ENCODE results near the gene SNRNP35.
"Not testable (repeated sequence)": the region's sequence is repeated elsewhere in the genome, so short reads cannot be mapped to it uniquely, and the experiment has no call there.

The SNRNP35 gene, protein sequence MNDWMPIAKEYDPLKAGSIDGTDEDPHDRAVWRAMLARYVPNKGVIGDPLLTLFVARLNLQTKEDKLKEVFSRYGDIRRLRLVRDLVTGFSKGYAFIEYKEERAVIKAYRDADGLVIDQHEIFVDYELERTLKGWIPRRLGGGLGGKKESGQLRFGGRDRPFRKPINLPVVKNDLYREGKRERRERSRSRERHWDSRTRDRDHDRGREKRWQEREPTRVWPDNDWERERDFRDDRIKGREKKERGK

GRCh38 chr12:123457980-123458779 lies at the start of gene SNRNP35:
Gene SNRNP35 (plus strand): TSS chr12:123458139. CDS start chr12:123465541, 7,402 bp downstream.
- H3K4me3 Mint-ChIP-seq, result peak within 1 kb of the TSS; percentile 99
- H3K27me3 Mint-ChIP-seq, result no peaks in the 10 kb centered on the region
- peaks cover 32% of the 10 kb centered on the region for H3K4me1 Mint-ChIP-seq
- peak within 1 kb of the TSS; percentile 100 for H3K27ac Mint-ChIP-seq
- H3K36me3 Mint-ChIP-seq, result peaks cover 16% of the 10 kb centered on the region
- ATAC-seq, result peak; percentile 87
- no peaks in the 10 kb centered on the region for H3K9me3 Mint-ChIP-seq

- peaks cover 36% of the 10 kb centered on the region for H3K36me3 Mint-ChIP-seq
- H3K27me3 Mint-ChIP-seq, result not testable (repeated sequence)
Measured at GRCh38 chr12:123408619-123409018, 49.3 kb upstream of the SNRNP35 start.

DNA sequence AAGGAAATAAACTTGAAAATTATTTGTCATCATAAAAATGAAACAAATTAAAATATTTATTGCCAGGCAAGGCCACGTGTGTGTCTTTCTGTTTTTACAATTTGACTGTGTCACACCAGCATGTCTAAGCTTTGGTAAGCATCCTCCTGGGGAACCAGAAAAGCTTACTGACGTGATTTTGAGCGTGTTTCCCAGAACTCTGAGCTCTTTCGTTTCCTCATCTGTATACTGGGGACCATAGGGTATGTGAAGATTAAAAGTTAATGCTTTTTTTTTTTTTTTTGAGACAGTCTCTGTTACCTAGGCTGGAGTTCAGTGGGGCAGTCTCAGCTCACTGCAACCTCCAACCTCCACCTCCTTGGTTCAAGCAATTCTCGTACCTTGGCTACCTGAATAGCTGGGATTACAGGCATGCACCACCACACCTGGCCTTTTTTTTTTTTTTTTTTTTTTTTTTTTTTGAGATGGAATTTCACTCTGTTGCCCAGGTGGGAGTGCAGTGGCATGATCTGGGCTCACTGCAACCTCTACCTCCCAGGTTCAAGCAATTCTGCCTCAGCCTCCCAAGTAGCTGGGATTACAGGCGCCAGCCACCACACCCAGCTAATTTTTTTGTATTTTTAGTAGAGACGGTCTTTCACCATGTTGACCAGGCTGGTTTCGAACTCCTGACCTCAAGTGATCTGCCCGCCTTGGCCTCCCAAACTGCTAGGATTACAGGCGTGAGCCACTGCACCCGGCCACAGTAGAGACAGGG lies 48.5 kb upstream of the SNRNP35 start:
- not testable (repeated sequence) for H3K9me3 Mint-ChIP-seq, H3K4me3 Mint-ChIP-seq, H3K4me1 Mint-ChIP-seq, H3K27me3 Mint-ChIP-seq
- ATAC-seq, result peak; percentile 89
- Mint-ChIP-seq H3K36me3 (peaks cover 29% of the 10 kb centered on the region), H3K27ac (peak overlapping the region; percentile 17)

More at GRCh38 chr12:123408619-123409018, 49.3 kb upstream of the SNRNP35 start:
- not testable (repeated sequence) for ATAC-seq, H3K4me3 Mint-ChIP-seq, H3K9me3 Mint-ChIP-seq, H3K27ac Mint-ChIP-seq
- peaks cover 13% of the 10 kb centered on the region for H3K4me1 Mint-ChIP-seq

DNA sequence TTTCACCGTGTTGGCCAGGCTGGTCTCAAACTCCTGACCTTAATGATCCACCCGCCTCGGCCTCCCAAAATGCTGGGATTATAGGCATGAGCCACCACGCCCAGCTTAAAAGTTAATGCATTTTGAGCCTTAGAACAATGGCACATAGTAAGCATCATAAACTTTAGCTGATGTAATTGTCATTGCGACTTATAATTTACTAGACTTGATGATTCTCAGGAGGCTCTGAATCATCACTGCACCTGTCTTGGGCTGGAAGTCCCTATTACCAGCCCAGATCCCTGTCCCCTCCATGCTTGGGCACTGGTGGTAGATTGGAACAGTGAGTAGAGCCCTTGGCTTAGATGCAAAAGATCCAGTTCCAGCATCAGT lies 47.9 kb upstream of the SNRNP35 start:
- Mint-ChIP-seq H3K9me3 (no peaks in the 10 kb centered on the region), H3K4me1 (peaks cover 6% of the 10 kb centered on the region), H3K27me3 (no peaks in the 10 kb centered on the region), H3K27ac (peak overlapping the region; percentile 17), H3K36me3 (peaks cover 28% of the 10 kb centered on the region), H3K4me3 (no peak overlapping the region)
- no peak for ATAC-seq

- no peaks in the 10 kb centered on the region for H3K27me3 Mint-ChIP-seq
- H3K4me3 Mint-ChIP-seq, result no peak overlapping the region
- no peaks in the 10 kb centered on the region for H3K9me3 Mint-ChIP-seq
- H3K36me3 Mint-ChIP-seq, result peaks cover 34% of the 10 kb centered on the region
- H3K4me1 Mint-ChIP-seq, result no peaks in the 10 kb centered on the region
- ATAC-seq, result no peak
- peak overlapping the region; percentile 44 for H3K27ac Mint-ChIP-seq
Measured at GRCh38 chr12:123421314-123421713, 36.6 kb upstream of the SNRNP35 start.

DNA sequence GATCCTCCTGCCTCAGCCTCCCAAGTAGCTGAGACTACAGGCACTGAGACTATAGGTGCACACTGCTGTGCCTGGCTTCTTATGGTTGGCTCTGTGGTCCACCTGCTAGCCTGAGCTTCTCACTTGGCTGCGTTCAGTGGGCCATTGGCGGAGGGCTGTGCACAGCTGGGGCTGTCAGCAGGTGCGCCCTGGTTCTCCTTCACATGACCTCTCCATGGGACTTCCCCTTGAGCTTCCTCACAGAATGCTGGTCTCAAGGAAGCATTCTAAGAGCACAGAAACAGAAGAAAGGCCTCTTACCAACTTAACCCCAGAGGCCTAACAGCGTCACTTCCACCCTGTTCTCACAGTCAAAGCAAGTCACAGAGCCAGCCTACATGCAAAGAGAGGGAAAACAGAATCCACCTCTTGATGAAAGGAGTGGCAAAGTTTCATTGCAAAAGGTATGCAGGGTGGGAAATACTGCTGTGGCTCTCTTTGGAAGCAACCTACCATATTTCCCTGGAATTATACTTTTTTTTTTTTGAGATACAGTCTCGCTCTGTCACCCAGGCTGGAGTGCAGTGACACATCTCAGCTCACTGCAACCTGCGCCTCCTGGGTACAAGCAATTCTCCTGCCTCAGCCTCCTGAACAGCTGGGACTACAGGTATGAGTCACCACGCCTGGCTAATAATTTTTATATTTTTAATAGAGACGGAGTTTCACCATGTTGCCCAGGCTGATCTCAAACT lies 30.7 kb upstream of the SNRNP35 start:
- H3K27me3 Mint-ChIP-seq, result no peaks in the 10 kb centered on the region
- peak overlapping the region; percentile 63 for H3K4me3 Mint-ChIP-seq
- peaks cover 35% of the 10 kb centered on the region for H3K36me3 Mint-ChIP-seq
- peak; percentile 99 for ATAC-seq
- H3K9me3 Mint-ChIP-seq, result no peaks in the 10 kb centered on the region
- H3K4me1 Mint-ChIP-seq, result peaks cover 40% of the 10 kb centered on the region
- H3K27ac Mint-ChIP-seq, result peak overlapping the region; percentile 94

GRCh38 chr12:123428591-123428990 lies 29.3 kb upstream of the SNRNP35 start:
- Mint-ChIP-seq H3K4me1 (peaks cover 54% of the 10 kb centered on the region), H3K27ac (peak overlapping the region; percentile 94), H3K36me3 (peaks cover 45% of the 10 kb centered on the region), H3K27me3 (no peaks in the 10 kb centered on the region), H3K4me3 (peak overlapping the region; percentile 63), H3K9me3 (no peaks in the 10 kb centered on the region)
- ATAC-seq, result no peak

DNA sequence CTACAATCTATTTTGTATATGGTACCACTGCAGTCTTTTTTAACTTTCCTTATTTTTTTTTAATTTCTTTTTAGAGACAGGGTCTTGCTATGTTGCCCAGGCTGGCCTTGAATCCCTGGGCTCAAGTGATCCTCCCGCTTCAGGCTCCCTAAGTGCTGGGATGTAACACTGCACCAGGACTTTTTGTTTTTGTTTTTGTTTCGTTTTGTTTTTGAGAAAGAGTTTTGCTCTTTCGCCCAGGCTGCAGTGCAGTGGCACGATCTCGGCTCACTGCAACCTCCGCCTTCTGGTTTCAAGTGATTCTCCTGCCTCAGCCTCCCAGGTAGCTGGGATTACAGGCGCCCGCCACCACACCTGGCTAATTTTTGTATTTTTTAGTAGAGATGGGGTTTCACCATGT lies 28.8 kb upstream of the SNRNP35 start:
- not testable (repeated sequence) for H3K9me3 Mint-ChIP-seq, H3K4me3 Mint-ChIP-seq, ATAC-seq, H3K27me3 Mint-ChIP-seq
- Mint-ChIP-seq H3K36me3 (peaks cover 50% of the 10 kb centered on the region), H3K27ac (peak overlapping the region; percentile 94), H3K4me1 (peaks cover 57% of the 10 kb centered on the region)

DNA sequence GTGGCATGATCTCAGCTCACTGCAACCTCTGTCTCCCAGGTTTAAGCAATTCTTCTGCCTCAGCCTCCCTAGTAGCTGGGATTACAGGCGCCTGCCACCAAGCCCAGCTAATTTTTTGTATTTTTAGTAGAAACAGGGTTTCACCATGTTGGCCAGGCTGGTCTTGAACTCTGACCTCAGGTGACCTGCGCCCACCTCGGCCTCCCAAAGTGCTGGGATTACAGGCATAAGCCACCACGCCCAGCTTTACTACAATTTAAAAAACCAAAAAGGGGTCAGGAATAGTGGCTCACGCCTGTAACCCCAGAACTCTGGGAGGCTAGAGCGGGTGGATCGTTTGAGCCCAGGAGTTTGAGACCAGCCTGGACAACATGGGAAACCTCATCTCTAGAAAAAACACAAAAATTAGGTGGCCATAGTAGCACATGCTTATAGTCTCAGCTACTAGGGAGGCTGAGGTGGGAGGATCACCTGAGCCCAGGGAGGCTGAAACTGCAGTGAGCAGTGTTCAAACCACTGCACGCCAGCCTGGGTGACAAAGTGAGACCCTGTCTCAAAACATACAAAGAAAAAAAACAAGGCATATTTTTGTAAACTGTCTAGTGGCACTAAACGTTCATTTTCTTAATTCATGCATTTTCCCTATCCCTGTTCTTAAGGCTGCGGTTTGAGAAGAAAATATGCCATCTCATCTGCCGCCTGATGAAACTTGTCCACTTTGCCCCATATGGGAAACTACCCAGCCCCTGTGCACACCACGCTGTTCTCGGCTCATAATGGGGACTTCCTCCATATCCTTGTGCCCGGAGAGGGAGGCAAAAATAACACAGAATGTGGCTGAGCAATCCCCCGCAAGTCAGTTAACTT lies 25.8 kb upstream of the SNRNP35 start:
- ATAC-seq, H3K27me3 Mint-ChIP-seq, H3K9me3 Mint-ChIP-seq: not testable (repeated sequence)
- peak overlapping the region; percentile 86 for H3K27ac Mint-ChIP-seq
- H3K4me1 Mint-ChIP-seq, result peaks cover 65% of the 10 kb centered on the region
- H3K4me3 Mint-ChIP-seq, result peak overlapping the region; percentile 99
- H3K36me3 Mint-ChIP-seq, result peaks cover 63% of the 10 kb centered on the region

GRCh38 chr12:123433615-123434014 lies 24.3 kb upstream of the SNRNP35 start:
- H3K27ac Mint-ChIP-seq, result peak overlapping the region; percentile 86
- peaks cover 57% of the 10 kb centered on the region for H3K36me3 Mint-ChIP-seq
- H3K27me3 Mint-ChIP-seq, result no peaks in the 10 kb centered on the region
- peaks cover 56% of the 10 kb centered on the region for H3K4me1 Mint-ChIP-seq
- H3K9me3 Mint-ChIP-seq, result no peaks in the 10 kb centered on the region
- H3K4me3 Mint-ChIP-seq, result peak overlapping the region; percentile 99
- ATAC-seq, result no peak

DNA sequence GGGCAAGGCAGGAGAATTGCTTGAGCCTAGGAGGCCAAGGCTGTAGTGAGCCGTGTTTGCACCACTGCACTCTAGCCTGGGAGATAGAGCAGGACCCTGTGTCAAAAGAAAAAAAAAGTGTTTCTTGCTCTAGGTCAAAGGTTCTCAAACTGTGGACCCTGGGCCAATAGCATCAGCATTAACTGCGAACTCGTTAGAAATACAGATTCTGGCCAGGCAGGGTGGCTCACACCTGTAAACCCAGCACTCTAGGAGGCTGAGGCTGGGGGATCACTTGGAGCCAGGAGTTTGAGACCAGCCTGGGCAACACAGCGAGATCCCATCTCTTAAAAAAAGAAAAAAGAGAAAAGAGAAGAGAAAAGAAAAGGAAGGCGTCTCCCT lies 22.3 kb upstream of the SNRNP35 start:
- H3K27me3 Mint-ChIP-seq, result no peaks in the 10 kb centered on the region

DNA sequence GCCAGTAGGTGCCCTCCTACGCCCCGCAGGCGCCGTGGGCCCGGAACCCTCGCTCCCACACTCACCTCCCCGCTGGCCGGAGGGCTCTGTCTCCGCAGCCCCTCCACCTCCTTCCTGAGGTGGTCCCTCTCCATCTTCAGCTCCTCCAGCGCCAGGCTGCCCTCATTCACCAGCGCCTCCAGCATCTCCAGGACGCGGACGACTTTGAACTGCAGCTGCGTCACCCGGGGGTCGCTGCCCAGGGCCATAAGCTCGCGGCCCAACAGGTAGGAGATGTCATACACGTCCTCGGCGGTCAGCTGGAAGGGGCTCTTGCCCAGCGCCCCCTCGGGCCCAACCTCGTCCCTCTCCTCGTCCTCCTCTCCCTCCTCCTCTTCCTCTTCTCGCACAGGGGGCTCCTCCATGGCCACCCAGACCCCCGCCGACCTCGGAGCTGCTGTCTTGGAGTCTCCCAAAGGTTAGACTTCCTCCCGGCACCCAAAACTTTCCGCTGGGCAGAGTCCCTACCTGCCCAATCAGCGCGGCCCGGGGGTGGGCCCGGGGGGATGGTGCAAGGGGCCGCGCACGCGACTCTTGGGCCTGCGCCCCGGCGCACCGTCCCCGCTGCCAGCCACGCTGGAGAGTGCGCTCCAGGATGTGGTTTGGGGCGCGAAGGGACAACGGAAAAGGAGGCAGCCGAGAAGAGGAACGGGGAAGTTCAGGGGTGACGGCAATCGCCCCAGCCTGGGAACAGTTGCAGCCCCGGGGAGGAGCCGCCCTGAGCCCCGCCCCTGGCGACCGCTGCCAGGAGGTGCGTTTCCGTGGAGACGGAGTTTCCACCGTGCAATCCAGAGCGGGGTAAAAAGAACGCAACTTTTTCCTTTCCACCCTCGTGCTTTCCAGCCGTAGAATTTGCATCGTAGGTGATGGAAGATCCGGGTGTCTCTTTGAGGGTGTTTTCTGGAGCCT lies 21.6 kb upstream of the SNRNP35 start, which contains the start of gene RILPL2:
RILPL2 (minus strand) TSS at position 668 of the 948 bp plus-strand sequence; CDS start at position 404, 264 bp downstream.
- H3K27me3 Mint-ChIP-seq, result no peaks in the 10 kb centered on the region
- no peaks in the 10 kb centered on the region for H3K9me3 Mint-ChIP-seq
- H3K4me1 Mint-ChIP-seq, result peaks cover 49% of the 10 kb centered on the region
- H3K27ac Mint-ChIP-seq, result peak within 1 kb of the TSS; percentile 99
- ATAC-seq, result peak; percentile 94
- peaks cover 39% of the 10 kb centered on the region for H3K36me3 Mint-ChIP-seq
- H3K4me3 Mint-ChIP-seq, result peak within 1 kb of the TSS; percentile 99

More for the DNA sequence above, 22.3 kb upstream of the SNRNP35 start:
- no peak for ATAC-seq
- Mint-ChIP-seq H3K4me1 (peaks cover 52% of the 10 kb centered on the region), H3K9me3 (no peaks in the 10 kb centered on the region), H3K36me3 (peaks cover 45% of the 10 kb centered on the region), H3K27ac (peak overlapping the region; percentile 99), H3K4me3 (peak overlapping the region; percentile 99)

DNA sequence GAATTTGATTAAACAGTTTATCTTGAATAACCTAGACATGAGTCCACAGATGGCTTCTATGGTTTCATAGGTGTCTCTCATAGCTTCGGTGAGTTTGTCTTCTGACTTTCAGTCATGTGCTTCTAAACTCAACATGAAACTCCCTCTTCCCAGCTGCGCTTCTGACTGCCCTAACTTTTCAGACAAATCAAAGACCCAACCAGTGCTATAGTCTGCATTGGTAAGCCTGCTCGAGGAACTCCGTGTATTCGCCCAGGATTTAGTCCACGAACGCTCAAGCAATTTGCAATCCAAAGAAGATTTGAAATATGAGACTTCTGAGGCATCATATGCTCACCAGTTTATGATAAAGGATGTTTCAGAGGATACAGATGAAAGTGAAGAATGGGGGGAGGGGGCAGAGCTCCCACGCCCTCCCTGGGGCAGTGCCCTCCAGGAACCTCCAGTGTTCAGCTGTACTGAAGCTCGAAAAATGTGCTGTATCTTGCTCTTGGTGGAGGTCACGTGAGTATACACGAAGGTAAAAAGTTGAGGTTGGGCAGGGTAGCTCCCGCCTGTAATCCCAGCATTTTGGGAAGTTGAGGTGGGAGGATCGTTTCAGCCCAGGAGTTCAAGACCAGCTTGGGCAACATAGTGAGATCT lies 16.3 kb upstream of the SNRNP35 start:
- peak; percentile 67 for ATAC-seq
- peaks cover 47% of the 10 kb centered on the region for H3K4me1 Mint-ChIP-seq
- no peaks in the 10 kb centered on the region for H3K27me3 Mint-ChIP-seq
- H3K36me3 Mint-ChIP-seq, result no peaks in the 10 kb centered on the region
- no peaks in the 10 kb centered on the region for H3K9me3 Mint-ChIP-seq
- H3K4me3 Mint-ChIP-seq, result peak overlapping the region; percentile 67
- H3K27ac Mint-ChIP-seq, result peak overlapping the region; percentile 90

Measured in stimulated activated memory B cell treated with anti-CD40 and anti-IgM and Interleukin-4, amounts not matched to agents 10 μg/mL and 1 μg/mL and 100 μg/mL, for 72 hours (primary cell).